WTC11 (cell line): ENCODE measurements around the gene PAFAH2. TPM values are rescaled to one million over a fixed set of nuclear protein-coding genes. Genes with fewer than 3 reads are reported as not detected.

Experiments
- ATAC-seq: fragments of 200-7000 bp; cut with Tn5 transposase; 2 replicates; pipeline ENCODE4 v1.10.0; 2021; ENCODE audit warnings: mild to moderate bottlenecking, moderate library complexity
- CTCF ChIA-PET: fragments of 300-600 bp; sonication (Branson Sonifier 250); formaldehyde crosslinking; loops from one replicate; lab custom pipeline; 2021; ENCODE audit warnings: antibody characterized with exemption; lab: Charles Lee
- POLR2A ChIA-PET: fragments of 350-600 bp; sonication (Branson Sonifier 250); formaldehyde crosslinking; loops from one replicate; lab custom pipeline; 2021; ENCODE audit warnings: antibody characterized with exemption; lab: Charles Lee
- DNase-seq: peaks from one replicate; pipeline ENCODE4 v3.0.0; 2021; ENCODE audit warnings: low spot score
- H3K27ac Mint-ChIP-seq: 2 replicates; pipeline ENCODE4 v1.8.0; 2021; ENCODE audit warnings: mixed read lengths
- H3K27me3 Mint-ChIP-seq: 2 replicates; pipeline ENCODE4 v1.8.0; 2021; ENCODE audit warnings: low read depth, mild to moderate bottlenecking, moderate library complexity, mixed read lengths
- H3K36me3 Mint-ChIP-seq: 2 replicates; pipeline ENCODE4 v1.8.0; 2021; ENCODE audit warnings: mixed read lengths
- H3K4me1 Mint-ChIP-seq: 2 replicates; pipeline ENCODE4 v1.8.0; 2022; ENCODE audit warnings: mixed read lengths
- H3K4me3 Mint-ChIP-seq: 2 replicates; pipeline ENCODE4 v1.8.0; 2021; ENCODE audit warnings: mild to moderate bottlenecking, moderate library complexity, mixed read lengths
- H3K9me3 Mint-ChIP-seq: 2 replicates; pipeline ENCODE4 v1.8.0; 2021; ENCODE audit warnings: mixed read lengths
- CREM ChIP-seq: sonication (generic); formaldehyde crosslinking; IDR thresholded peaks from 2 replicates; pipeline ENCODE4 v1.8.1; 2022; ENCODE audit warnings: mild to moderate bottlenecking, missing genetic modification reagents, moderate library complexity
- EMX1 ChIP-seq: fragments of 250-450 bp; sonication (Bioruptor Pico); IDR thresholded peaks from 2 replicates; pipeline ENCODE4 v1.8.0; 2021; ENCODE audit warnings: mild to moderate bottlenecking
- HMGA2 ChIP-seq: fragments of 250-450 bp; sonication (Bioruptor Pico); IDR thresholded peaks from 2 replicates; pipeline ENCODE4 v1.4.0; 2021; ENCODE audit warnings: mild to moderate bottlenecking, moderate library complexity
- IRF2 ChIP-seq: sonication (generic); formaldehyde crosslinking; IDR thresholded peaks from 2 replicates; pipeline ENCODE4 v1.8.0; 2022; ENCODE audit warnings: low read depth, missing genetic modification reagents, borderline replicate concordance
- MXD4 ChIP-seq: fragments of 250-450 bp; sonication (Bioruptor Pico); IDR thresholded peaks from 2 replicates; pipeline ENCODE4 v1.8.0; 2021; ENCODE audit warnings: mild to moderate bottlenecking, moderate library complexity, borderline replicate concordance
- NR2C2 ChIP-seq: sonication (generic); formaldehyde crosslinking; IDR thresholded peaks from 2 replicates; pipeline ENCODE4 v1.8.0; 2022; ENCODE audit warnings: mild to moderate bottlenecking, missing genetic modification reagents
- SOX15 ChIP-seq: fragments of 250-450 bp; sonication (Bioruptor Pico); IDR thresholded peaks from 2 replicates; pipeline ENCODE4 v1.9.0; 2021; ENCODE audit warnings: mild to moderate bottlenecking
- SP1 ChIP-seq: sonication (generic); formaldehyde crosslinking; conservative IDR thresholded peaks from 2 replicates; pipeline ENCODE4 v1.8.1; 2022; ENCODE audit warnings: missing genetic modification reagents
- TEAD4 ChIP-seq: sonication (generic); formaldehyde crosslinking; IDR thresholded peaks from 2 replicates; pipeline ENCODE4 v1.8.0; 2022; ENCODE audit warnings: mild to moderate bottlenecking, missing genetic modification reagents
- ZNF263 ChIP-seq: sonication (generic); formaldehyde crosslinking; IDR thresholded peaks from 2 replicates; pipeline ENCODE4 v1.8.1; 2022; ENCODE audit warnings: low read depth, mild to moderate bottlenecking, moderate library complexity, missing genetic modification reagents
- ZNF416 ChIP-seq: fragments of 250-450 bp; sonication (Bioruptor Pico); IDR thresholded peaks from 2 replicates; pipeline ENCODE4 v1.9.0; 2021; ENCODE audit warnings: mild to moderate bottlenecking, inconsistent platforms
- total RNA-seq: library from RNA; stranded (reverse); gene quantifications from 3 replicates; pipeline ENCODE4 v1.2.3, GENCODE V29; 2021
- TF ChIP-seq, protein P1 (sequence below): sonication (generic); formaldehyde crosslinking; IDR thresholded peaks from 2 replicates; pipeline ENCODE4 v1.8.1; 2022; ENCODE audit warnings: mild to moderate bottlenecking, missing genetic modification reagents, moderate library complexity, borderline replicate concordance
- TF ChIP-seq, protein P2 (sequence below): sonication (generic); formaldehyde crosslinking; IDR thresholded peaks from 2 replicates; pipeline ENCODE4 v1.8.1; 2023; ENCODE audit warnings: mild to moderate bottlenecking, missing genetic modification reagents
- TF ChIP-seq, protein P3 (sequence below): sonication (generic); formaldehyde crosslinking; IDR thresholded peaks from 2 replicates; pipeline ENCODE4 v1.8.0; 2023; ENCODE audit warnings: missing genetic modification reagents
- TF ChIP-seq, protein P4 (sequence below): fragments of 250-450 bp; sonication (Bioruptor Pico); IDR thresholded peaks from 2 replicates; pipeline ENCODE4 v1.9.0; 2021; ENCODE audit warnings: mild to moderate bottlenecking
- TF ChIP-seq, protein P5 (sequence below): sonication (generic); formaldehyde crosslinking; IDR thresholded peaks from 2 replicates; pipeline ENCODE4 v1.8.1; 2023; ENCODE audit warnings: mild to moderate bottlenecking, missing genetic modification reagents
- TF ChIP-seq, protein P6 (sequence below): sonication (generic); formaldehyde crosslinking; IDR thresholded peaks from 2 replicates; pipeline ENCODE4 v1.8.0; 2022; ENCODE audit warnings: missing genetic modification reagents

PAFAH2 gene
- total RNA-seq, 1 experiment from 2014 or later: 11.5 TPM

DNA sequence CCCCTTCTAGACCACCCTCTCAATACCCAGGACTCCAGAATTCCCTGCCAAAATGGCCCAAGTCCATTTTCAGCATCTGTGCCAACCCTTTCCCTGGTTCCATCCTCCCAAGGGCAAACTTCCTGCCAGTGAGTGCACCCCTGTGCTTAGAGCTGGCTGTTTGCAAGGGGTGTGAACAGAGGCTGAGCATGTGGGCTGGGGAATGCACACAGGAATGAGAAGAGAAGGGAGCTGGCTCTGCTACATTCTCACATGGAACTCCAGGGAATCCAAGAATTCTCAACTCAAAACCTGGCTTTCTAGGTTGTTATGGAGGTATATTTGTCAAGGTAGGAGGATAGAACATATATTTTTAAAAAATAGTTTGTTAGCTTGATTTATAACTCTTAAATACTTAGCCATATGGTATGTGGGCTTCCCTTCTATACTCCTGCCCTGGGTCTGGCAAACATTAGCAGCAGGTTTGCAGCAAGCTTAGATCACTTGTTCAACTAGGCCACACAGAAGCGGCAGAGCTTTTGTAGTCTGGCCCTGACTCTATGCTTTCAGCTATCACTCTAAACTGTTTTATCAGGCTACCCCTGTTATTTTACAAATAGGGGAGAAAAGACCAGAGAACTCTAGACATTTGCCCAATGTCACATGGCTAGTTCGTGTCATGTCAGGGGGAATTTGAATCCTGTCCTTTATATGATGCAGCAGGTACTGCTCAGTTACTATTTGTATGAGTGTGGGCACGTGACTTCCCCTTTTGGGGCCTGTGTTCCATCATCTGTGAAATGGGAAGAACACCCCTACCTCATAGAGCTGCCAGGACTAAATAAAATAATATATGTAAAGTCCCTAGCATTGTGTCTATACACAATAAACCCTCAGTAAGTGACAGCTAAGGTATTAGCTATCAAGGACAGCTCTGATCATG is 83.5 kb downstream of the PAFAH2 start:
- Mint-ChIP-seq H3K27ac (no peak overlapping the region), H3K4me3 (no peak overlapping the region), H3K4me1 (peaks cover 6% of the 10 kb centered on the region), H3K9me3 (no peaks in the 10 kb centered on the region), H3K27me3 (peaks cover 5% of the 10 kb centered on the region; the same call in 1 of the 2 replicates), H3K36me3 (no peaks in the 10 kb centered on the region)
- ATAC-seq (0 out of 2 replicates have a peak, but pooled peaks have one; percentile 34), DNase-seq (no peak)
- ChIA-PET POLR2A (interaction anchor here (0.5 kb wide), 1 partner anchor 122 kb away, joined by 3 read pairs; no protein-coding TSS in a partner anchor), CTCF (interaction anchor here (1.1 to 1.2 kb wide), 3 partner anchors 18 to 122 kb away, joined by 3 to 4 read pairs (median 3); partner anchors contain the start of gene PAFAH2)
- no peak for TF ChIP-seq IRF2
- TF ChIP-seq, protein P1, sequence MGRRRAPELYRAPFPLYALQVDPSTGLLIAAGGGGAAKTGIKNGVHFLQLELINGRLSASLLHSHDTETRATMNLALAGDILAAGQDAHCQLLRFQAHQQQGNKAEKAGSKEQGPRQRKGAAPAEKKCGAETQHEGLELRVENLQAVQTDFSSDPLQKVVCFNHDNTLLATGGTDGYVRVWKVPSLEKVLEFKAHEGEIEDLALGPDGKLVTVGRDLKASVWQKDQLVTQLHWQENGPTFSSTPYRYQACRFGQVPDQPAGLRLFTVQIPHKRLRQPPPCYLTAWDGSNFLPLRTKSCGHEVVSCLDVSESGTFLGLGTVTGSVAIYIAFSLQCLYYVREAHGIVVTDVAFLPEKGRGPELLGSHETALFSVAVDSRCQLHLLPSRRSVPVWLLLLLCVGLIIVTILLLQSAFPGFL (CRISPR knock-in tag): no peak
- TF ChIP-seq EMX1 (CRISPR knock-in tag): no peak
- TF ChIP-seq, protein P2, sequence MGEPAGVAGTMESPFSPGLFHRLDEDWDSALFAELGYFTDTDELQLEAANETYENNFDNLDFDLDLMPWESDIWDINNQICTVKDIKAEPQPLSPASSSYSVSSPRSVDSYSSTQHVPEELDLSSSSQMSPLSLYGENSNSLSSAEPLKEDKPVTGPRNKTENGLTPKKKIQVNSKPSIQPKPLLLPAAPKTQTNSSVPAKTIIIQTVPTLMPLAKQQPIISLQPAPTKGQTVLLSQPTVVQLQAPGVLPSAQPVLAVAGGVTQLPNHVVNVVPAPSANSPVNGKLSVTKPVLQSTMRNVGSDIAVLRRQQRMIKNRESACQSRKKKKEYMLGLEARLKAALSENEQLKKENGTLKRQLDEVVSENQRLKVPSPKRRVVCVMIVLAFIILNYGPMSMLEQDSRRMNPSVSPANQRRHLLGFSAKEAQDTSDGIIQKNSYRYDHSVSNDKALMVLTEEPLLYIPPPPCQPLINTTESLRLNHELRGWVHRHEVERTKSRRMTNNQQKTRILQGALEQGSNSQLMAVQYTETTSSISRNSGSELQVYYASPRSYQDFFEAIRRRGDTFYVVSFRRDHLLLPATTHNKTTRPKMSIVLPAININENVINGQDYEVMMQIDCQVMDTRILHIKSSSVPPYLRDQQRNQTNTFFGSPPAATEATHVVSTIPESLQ (CRISPR knock-in tag): no peak
- TF ChIP-seq, protein P3, sequence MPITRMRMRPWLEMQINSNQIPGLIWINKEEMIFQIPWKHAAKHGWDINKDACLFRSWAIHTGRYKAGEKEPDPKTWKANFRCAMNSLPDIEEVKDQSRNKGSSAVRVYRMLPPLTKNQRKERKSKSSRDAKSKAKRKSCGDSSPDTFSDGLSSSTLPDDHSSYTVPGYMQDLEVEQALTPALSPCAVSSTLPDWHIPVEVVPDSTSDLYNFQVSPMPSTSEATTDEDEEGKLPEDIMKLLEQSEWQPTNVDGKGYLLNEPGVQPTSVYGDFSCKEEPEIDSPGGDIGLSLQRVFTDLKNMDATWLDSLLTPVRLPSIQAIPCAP (CRISPR knock-in tag): no peak

DNA sequence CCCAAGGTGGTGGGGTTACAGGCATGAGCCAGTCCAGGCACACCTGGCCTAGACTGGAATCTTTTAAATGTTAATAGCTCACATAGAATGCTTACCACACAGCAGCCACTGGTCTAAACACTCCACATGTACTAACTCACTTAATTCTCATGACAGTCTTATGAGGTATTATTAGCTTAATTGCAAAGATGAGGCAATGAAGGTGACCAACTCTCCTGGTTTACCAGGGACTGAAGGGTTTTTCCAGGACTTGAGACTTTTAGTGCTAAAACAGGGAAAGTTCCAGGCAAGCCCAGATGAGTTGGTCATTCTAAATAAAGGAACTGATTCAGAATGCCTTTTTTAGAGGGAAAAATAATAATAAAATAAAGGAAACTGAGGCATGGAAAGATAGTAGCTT is 84.7 kb downstream of the PAFAH2 start:
- CTCF ChIA-PET: no interaction called here
- Mint-ChIP-seq H3K9me3 (no peaks in the 10 kb centered on the region), H3K4me3 (no peak overlapping the region), H3K36me3 (no peaks in the 10 kb centered on the region), H3K27me3 (peaks cover 5% of the 10 kb centered on the region), H3K27ac (no peak overlapping the region), H3K4me1 (peaks cover 6% of the 10 kb centered on the region)
- POLR2A ChIA-PET: no interaction called here
- no peak for TF ChIP-seq CREM
- TF ChIP-seq MXD4 (CRISPR knock-in tag): no peak
- no peak for TF ChIP-seq SP1
- TF ChIP-seq, protein P4, sequence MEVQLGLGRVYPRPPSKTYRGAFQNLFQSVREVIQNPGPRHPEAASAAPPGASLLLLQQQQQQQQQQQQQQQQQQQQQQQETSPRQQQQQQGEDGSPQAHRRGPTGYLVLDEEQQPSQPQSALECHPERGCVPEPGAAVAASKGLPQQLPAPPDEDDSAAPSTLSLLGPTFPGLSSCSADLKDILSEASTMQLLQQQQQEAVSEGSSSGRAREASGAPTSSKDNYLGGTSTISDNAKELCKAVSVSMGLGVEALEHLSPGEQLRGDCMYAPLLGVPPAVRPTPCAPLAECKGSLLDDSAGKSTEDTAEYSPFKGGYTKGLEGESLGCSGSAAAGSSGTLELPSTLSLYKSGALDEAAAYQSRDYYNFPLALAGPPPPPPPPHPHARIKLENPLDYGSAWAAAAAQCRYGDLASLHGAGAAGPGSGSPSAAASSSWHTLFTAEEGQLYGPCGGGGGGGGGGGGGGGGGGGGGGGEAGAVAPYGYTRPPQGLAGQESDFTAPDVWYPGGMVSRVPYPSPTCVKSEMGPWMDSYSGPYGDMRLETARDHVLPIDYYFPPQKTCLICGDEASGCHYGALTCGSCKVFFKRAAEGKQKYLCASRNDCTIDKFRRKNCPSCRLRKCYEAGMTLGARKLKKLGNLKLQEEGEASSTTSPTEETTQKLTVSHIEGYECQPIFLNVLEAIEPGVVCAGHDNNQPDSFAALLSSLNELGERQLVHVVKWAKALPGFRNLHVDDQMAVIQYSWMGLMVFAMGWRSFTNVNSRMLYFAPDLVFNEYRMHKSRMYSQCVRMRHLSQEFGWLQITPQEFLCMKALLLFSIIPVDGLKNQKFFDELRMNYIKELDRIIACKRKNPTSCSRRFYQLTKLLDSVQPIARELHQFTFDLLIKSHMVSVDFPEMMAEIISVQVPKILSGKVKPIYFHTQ: no peak
- TF ChIP-seq, protein P3 (CRISPR knock-in tag): no peak
- TF ChIP-seq TEAD4 (CRISPR knock-in tag): no peak
- no peak for TF ChIP-seq ZNF263 (CRISPR knock-in tag)
- TF ChIP-seq, protein P5, sequence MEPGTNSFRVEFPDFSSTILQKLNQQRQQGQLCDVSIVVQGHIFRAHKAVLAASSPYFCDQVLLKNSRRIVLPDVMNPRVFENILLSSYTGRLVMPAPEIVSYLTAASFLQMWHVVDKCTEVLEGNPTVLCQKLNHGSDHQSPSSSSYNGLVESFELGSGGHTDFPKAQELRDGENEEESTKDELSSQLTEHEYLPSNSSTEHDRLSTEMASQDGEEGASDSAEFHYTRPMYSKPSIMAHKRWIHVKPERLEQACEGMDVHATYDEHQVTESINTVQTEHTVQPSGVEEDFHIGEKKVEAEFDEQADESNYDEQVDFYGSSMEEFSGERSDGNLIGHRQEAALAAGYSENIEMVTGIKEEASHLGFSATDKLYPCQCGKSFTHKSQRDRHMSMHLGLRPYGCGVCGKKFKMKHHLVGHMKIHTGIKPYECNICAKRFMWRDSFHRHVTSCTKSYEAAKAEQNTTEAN (CRISPR knock-in tag): no peak
- TF ChIP-seq EMX1 (CRISPR knock-in tag): no peak
- no peak for TF ChIP-seq NR2C2
- TF ChIP-seq ZNF416 (CRISPR knock-in tag): no peak
- TF ChIP-seq HMGA2 (CRISPR knock-in tag): no peak
- no peak for TF ChIP-seq SOX15
- TF ChIP-seq, protein P6, sequence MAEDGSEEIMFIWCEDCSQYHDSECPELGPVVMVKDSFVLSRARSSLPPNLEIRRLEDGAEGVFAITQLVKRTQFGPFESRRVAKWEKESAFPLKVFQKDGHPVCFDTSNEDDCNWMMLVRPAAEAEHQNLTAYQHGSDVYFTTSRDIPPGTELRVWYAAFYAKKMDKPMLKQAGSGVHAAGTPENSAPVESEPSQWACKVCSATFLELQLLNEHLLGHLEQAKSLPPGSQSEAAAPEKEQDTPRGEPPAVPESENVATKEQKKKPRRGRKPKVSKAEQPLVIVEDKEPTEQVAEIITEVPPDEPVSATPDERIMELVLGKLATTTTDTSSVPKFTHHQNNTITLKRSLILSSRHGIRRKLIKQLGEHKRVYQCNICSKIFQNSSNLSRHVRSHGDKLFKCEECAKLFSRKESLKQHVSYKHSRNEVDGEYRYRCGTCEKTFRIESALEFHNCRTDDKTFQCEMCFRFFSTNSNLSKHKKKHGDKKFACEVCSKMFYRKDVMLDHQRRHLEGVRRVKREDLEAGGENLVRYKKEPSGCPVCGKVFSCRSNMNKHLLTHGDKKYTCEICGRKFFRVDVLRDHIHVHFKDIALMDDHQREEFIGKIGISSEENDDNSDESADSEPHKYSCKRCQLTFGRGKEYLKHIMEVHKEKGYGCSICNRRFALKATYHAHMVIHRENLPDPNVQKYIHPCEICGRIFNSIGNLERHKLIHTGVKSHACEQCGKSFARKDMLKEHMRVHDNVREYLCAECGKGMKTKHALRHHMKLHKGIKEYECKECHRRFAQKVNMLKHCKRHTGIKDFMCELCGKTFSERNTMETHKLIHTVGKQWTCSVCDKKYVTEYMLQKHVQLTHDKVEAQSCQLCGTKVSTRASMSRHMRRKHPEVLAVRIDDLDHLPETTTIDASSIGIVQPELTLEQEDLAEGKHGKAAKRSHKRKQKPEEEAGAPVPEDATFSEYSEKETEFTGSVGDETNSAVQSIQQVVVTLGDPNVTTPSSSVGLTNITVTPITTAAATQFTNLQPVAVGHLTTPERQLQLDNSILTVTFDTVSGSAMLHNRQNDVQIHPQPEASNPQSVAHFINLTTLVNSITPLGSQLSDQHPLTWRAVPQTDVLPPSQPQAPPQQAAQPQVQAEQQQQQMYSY: no peak
- no peak for ATAC-seq
- DNase-seq: no peak
